Umbilical cord (tissue), 2 donors: ENCODE measurements around the gene CDH23. TPM values are rescaled to one million over a fixed set of nuclear protein-coding genes. Genes with fewer than 3 reads are reported as not detected.

ENCODE experiments used
- DNase-seq: peaks from one replicate; pipeline ENCODE4 v3.0.0-alpha.2; 2015; ENCODE audit warnings: low spot score
- total RNA-seq: library from RNA; depleted of rRNA; stranded (reverse); fragments of >200 nt; gene quantifications from one replicate; pipeline ENCODE4 v1.2.3, GENCODE V29; 2014; ENCODE audit warnings: low replicate concordance; ENCODE audit not compliant: insufficient read depth

CDH23 gene
- total RNA-seq, 1 donor from 2014 or later = 7.0 TPM

GRCh38 chr10:71439670-71440425, 43.1 kb downstream of the CDH23 start:
- DNase-seq = no peak

GRCh38 chr10:71440506-71441035, 43.9 kb downstream of the CDH23 start:
- no peak for DNase-seq

GRCh38 chr10:71442000-71442399, 45.3 kb downstream of the CDH23 start:
- DNase-seq = no peak

GRCh38 chr10:71442859-71443570, 46.3 kb downstream of the CDH23 start:
- DNase-seq = no peak

GRCh38 chr10:71443676-71444075, 47.0 kb downstream of the CDH23 start:
- DNase-seq = no peak

GRCh38 chr10:71444284-71445054, 47.7 kb downstream of the CDH23 start:
- no peak for DNase-seq

GRCh38 chr10:71447676-71448075, 51.0 kb downstream of the CDH23 start:
- DNase-seq = no peak

GRCh38 chr10:71448146-71448545, 51.4 kb downstream of the CDH23 start:
- DNase-seq = no peak

GRCh38 chr10:71449026-71449425, 52.3 kb downstream of the CDH23 start:
- DNase-seq = no peak

GRCh38 chr10:71451754-71452153, 55.0 kb downstream of the CDH23 start:
- no peak for DNase-seq

GRCh38 chr10:71453186-71453585, 56.5 kb downstream of the CDH23 start:
- no peak for DNase-seq

GRCh38 chr10:71454347-71454746, 57.6 kb downstream of the CDH23 start:
- DNase-seq = no peak

- no peak for DNase-seq
These were observed 58.3 kb downstream of the CDH23 start for GRCh38 chr10:71455035-71455434.

- no peak for DNase-seq
These were observed 59.9 kb downstream of the CDH23 start for GRCh38 chr10:71456631-71457030.

- DNase-seq = no peak
These were observed 61.2 kb downstream of the CDH23 start for GRCh38 chr10:71457908-71458307.

GRCh38 chr10:71458387-71458786, 61.7 kb downstream of the CDH23 start:
- DNase-seq = no peak

- DNase-seq = no peak
These were observed 62.8 kb downstream of the CDH23 start for GRCh38 chr10:71459513-71459912.

- DNase-seq = no peak
These were observed 63.9 kb downstream of the CDH23 start for GRCh38 chr10:71460615-71461014.

- DNase-seq = no peak
These were observed 64.7 kb downstream of the CDH23 start for GRCh38 chr10:71461457-71461856.

GRCh38 chr10:71462062-71462935, 65.6 kb downstream of the CDH23 start:
- no peak for DNase-seq

- no peak for DNase-seq
These were observed 66.4 kb downstream of the CDH23 start for GRCh38 chr10:71463111-71463510.
